ENCODE measurements around the gene ZNF688. TPM values are rescaled to one million over a fixed set of nuclear protein-coding genes. Genes with fewer than 3 reads are reported as not detected.

Gene ZNF688
- total RNA-seq, 4 donors from 2014 or later: 9.6 to 27.1 (median 12.5) TPM

DNA sequence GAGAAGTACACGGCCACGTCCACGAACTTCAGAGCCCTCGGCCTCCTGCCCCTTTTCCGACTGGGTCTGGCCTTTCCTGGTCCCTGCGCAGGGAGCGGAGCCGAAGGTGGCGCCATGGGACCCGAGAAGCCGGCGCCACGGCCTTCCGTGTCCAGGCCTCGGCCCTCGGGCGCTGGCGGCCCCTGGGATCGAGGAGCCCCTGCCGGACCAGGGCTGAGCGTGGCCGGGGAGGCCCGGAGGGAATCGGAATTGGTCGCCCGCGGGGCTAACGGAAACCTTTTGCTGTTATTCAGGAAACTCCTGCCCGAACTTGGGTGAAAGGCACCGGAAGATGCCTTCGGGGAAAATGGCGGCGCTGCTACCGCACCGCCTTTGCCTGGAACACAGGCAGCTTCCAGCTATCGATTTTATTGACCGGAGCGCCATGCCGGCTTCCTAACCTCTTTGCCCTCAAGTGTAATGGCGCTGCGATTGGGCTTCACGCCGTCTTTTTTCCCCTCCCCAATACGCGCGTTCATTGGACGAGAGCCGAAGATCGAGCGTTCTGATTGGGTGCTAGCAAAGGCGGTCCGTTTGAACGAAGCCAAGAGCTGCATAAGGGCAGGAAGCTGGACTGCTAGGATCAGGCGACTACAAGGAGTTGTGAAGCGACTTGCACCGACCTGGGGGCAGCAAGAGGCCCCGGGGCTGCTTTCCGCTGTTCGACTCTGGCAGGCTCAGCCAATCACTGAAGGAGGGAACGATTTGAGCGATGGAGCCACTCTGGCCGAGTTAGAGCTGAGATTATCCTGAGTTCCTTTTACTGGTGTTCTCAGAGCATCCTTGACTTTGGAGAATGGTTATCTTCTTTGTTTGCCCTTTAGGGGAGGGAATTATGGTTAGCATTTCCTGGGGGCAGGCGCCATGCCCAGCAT is 38.7 kb upstream of the ZNF688 start, which contains the start of gene ZNF689:
TSS of gene ZNF689 (minus strand) at position 464 of the 914 bp plus-strand sequence. CDS start at position 116, 348 bp downstream.
- intact Hi-C loops (cut with DNase I; ENCODE audit: low total_unique reads): no loop called here
- DNase-seq: peak; percentile 95 to 97
- TF ChIP-seq CTCF (IDR thresholded peaks at IDR 0.05) (no peak), POLR2A (IDR thresholded peaks at IDR 0.05) (peak; percentile 19 to 43)
- H3K4me1 ChIP-seq: no peaks in the 10 kb centered on the region
- peak within 1 kb of the TSS; percentile 86 to 93 for H3K27ac ChIP-seq
- no peaks in the 10 kb centered on the region for H3K36me3 ChIP-seq
- peak within 1 kb of the TSS; percentile 71 to 86 for H3K4me3 ChIP-seq
- H3K9me3 ChIP-seq: no peaks in the 10 kb centered on the region
- H3K27me3 ChIP-seq: no peaks in the 10 kb centered on the region

DNA sequence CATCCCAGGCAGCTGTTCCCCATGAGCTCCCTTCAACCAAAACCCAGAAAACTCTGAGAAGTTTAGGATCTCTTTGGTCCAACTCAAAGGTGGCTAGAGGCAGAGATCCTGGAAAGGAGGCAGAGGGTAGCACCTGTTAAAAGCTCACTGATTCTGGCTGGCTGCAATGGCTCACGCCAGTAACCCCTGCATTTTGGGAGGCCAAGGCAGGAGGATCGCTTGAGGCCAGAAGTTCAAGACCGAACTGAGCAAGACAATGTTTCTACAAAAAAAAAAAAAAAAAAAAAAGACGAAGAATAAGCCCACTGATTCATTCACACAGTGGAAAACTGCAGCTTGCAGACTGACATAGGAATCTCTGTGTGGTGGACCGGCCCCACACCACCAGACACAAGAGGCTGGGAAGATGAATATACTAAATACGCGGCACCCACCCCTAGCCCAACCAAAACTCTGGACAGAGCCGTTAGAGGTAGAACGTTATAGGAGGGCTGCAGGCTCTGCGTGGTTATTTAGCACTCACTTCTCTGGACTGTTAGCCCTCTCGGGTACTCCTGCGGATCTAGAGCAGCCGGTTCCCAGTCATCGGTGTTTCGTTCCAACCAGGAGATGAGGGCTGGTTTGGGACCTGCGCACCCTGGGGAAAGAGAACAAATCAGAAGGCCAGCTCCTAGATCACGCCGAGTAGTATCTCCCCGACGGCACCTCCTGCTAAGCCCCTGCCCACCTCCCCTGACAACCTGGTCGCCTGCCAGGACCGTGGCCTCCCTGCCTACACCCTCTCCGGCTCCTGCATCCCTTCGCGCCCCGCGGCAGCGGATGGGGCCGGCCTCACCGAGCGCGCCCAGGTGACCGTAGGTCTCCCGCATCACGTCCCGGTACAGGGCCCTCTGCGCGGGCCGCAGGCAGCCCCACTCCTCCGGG is 37.8 kb upstream of the ZNF688 start:
- H3K27me3 ChIP-seq: no peaks in the 10 kb centered on the region
- no peaks in the 10 kb centered on the region for H3K36me3 ChIP-seq
- H3K4me1 ChIP-seq: no peaks in the 10 kb centered on the region
- no peaks in the 10 kb centered on the region for H3K9me3 ChIP-seq
- peak; percentile 47 to 58 for DNase-seq
- peak overlapping the region; percentile 71 to 86 for H3K4me3 ChIP-seq
- peak in 2 of 4 experiments; percentile 2 to 4 for TF ChIP-seq CTCF (IDR thresholded peaks at IDR 0.05)
- TF ChIP-seq POLR2A (IDR thresholded peaks at IDR 0.05): no peak
- peak overlapping the region; percentile 86 to 93 for H3K27ac ChIP-seq
- intact Hi-C loops (cut with DNase I; ENCODE audit: low total_unique reads): no loop called here

GRCh38 chr16:30606004-30606403 is 34.5 kb upstream of the ZNF688 start:
- intact Hi-C loops (cut with DNase I; ENCODE audit: low total_unique reads): no loop called here
- no peak for DNase-seq
- Histone ChIP-seq H3K9me3 (no peaks in the 10 kb centered on the region), H3K4me3 (no peak overlapping the region), H3K27me3 (no peaks in the 10 kb centered on the region), H3K27ac (no peak overlapping the region), H3K4me1 (no peaks in the 10 kb centered on the region), H3K36me3 (no peaks in the 10 kb centered on the region)
- no peak for TF ChIP-seq CTCF (IDR thresholded peaks at IDR 0.05)
- TF ChIP-seq POLR2A (IDR thresholded peaks at IDR 0.05): no peak

DNA sequence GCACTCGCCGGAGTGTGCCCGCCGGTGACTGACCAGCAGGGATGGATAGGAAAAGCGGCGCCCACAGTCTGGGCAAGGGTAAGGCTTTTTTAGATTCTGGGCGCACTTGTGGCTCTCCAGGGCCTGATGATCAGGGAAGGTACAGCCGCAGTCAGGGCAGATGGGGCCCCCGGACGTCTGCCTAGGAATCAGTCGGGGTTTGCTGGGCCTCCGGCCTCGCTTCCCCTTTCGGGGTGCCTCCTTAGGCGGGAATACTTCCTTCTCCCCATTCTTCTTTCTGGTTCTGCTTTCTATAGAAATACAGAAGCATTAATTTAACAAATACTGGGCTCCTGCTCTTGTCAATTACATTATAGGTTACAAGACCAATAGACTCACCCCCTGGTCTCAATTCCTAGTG is 33.6 kb upstream of the ZNF688 start:
- no peaks in the 10 kb centered on the region for H3K4me1 ChIP-seq
- no peaks in the 10 kb centered on the region for H3K9me3 ChIP-seq
- intact Hi-C loops (cut with DNase I; ENCODE audit: low total_unique reads): no loop called here
- no peak for DNase-seq
- H3K27ac ChIP-seq: no peak overlapping the region
- H3K27me3 ChIP-seq: no peaks in the 10 kb centered on the region
- TF ChIP-seq CTCF (IDR thresholded peaks at IDR 0.05) (no peak), POLR2A (IDR thresholded peaks at IDR 0.05) (no peak)
- no peak overlapping the region for H3K4me3 ChIP-seq
- H3K36me3 ChIP-seq: no peaks in the 10 kb centered on the region

Data from uterus (tissue), 4 donors.